ENCODE data around the gene TMEM121.
"Not testable (repeated sequence)": the region's sequence is repeated elsewhere in the genome, so short reads cannot be mapped to it uniquely, and the experiment has no call there.

The TMEM121 gene

GRCh38 chr14:105547741-105548169 is 21.4 kb downstream of the TMEM121 start:
- no peak for DNase-seq

- DNase-seq = no peak
Measured at GRCh38 chr14:105549481-105549880, 23.1 kb downstream of the TMEM121 start.

DNA sequence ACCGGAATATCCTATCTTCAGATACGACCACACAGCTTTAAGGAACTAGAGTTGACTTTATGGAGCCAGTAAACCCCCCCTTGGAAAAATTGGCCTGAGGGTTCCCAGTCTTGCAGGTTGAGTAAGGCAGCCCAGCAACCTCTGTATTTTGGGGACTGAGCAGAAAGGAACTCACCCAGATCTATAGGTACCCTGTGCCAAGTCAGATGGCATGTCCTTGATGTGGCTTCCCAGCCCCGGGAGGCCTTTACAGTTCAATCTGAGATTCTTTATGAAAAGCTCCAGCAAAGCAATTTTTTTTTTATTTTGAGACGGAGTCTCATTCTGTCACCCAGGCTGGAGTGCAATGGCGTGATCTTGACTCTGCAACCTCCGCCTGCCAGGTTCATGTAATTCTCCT is 27.6 kb downstream of the TMEM121 start:
- DNase-seq = no peak

DNA sequence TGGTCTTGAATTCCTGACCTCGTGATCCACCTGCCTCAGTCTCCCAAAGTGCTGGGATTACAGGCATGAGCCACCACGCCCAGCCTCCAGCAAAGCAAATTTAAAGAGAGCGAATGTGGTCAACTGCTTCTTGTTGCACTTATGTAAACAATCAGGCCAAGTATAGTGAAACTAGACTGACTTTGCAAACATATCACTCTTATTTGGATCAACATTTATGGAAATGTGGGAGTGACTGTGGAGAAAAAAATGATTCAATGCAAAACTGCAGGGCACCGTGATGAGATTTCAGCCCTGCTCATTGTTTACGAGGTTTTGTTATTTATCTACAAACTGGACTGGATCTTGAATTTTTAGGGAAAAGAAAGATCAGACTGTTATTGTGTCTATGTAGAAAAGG is 28.1 kb downstream of the TMEM121 start:
- no peak for DNase-seq

DNA sequence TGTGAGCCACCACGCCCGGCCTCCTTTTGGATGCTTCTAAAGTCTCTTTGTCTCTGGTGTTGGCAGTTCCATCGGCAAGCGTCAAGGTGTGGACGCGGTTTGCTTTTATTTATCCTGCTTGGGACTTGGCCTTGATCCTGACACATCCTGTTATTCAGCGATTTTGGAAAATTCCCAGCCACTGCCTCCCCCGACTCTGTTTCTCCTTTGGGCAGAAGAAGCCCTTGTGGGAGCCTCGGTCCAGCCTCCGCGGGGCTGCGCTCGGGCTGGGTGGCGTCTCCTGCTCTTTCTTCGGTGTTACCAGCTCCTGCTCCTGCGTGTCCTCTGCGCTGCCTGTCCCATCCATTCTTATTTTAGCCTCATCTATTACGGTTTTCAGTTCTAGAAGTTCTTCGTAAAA is 31.3 kb downstream of the TMEM121 start:
- DNase-seq = not testable (repeated sequence)

- not testable (repeated sequence) for DNase-seq
Measured at GRCh38 chr14:105558449-105559154, 32.2 kb downstream of the TMEM121 start.

- DNase-seq = not testable (repeated sequence)
Measured at GRCh38 chr14:105559384-105560047, 33.1 kb downstream of the TMEM121 start.

DNA sequence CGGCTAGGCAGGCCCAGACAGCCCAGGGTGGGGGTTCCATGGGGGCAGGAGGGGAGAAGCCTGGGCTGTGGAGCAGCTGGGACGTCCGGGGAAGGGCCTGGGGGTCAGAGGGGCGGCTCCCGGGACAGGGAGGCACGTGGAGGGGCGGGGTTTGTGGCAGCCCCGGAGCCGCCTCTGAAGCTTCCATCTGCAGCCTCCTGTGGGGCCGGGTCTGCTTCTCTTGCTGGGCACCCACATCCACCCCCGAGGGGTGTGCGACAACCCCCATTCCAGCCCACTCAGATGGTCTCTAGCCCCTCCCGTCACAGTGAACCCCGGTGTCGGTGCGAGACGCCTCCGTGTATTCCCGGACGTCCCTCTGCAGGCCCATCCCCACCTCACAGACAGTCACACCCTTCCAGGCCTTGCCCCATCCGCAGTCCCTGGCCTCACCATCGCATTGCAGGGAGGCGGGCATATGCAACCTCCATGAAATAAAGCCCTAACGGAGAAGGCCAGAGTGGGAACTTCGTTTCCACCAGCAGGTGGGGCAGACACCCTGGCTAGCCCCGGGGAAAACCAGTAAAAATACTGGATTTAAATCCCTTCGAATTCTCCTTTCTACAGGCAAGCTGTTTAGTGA is 33.8 kb downstream of the TMEM121 start:
- DNase-seq = not testable (repeated sequence)

GRCh38 chr14:105561345-105561744 is 35.0 kb downstream of the TMEM121 start:
- not testable (repeated sequence) for DNase-seq

GRCh38 chr14:105562713-105563346 is 36.4 kb downstream of the TMEM121 start:
- no peak for DNase-seq

GRCh38 chr14:105563347-105563737 is 37.0 kb downstream of the TMEM121 start:
- no peak for DNase-seq

DNA sequence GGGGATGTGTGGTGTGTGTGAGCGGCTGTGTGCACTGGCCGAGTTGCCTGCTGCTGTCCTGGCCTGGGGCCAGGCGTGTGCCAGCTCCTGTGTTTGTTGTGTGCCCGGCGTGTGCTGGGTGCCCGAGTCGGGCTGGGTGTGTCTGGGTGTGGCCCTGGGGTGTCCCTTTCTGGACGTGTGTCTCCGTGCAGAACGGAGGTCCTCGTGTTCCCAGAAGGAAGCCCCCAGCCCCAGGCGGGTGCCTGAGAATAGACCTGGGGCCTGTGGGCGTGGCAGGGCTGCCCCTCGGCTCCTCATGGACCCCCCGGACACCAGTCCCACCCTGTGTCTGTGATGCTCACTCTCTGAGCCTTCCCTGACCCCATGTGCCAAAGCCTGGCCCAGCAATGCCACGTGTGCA is 38.2 kb downstream of the TMEM121 start:
- DNase-seq = not testable (repeated sequence)

DNA sequence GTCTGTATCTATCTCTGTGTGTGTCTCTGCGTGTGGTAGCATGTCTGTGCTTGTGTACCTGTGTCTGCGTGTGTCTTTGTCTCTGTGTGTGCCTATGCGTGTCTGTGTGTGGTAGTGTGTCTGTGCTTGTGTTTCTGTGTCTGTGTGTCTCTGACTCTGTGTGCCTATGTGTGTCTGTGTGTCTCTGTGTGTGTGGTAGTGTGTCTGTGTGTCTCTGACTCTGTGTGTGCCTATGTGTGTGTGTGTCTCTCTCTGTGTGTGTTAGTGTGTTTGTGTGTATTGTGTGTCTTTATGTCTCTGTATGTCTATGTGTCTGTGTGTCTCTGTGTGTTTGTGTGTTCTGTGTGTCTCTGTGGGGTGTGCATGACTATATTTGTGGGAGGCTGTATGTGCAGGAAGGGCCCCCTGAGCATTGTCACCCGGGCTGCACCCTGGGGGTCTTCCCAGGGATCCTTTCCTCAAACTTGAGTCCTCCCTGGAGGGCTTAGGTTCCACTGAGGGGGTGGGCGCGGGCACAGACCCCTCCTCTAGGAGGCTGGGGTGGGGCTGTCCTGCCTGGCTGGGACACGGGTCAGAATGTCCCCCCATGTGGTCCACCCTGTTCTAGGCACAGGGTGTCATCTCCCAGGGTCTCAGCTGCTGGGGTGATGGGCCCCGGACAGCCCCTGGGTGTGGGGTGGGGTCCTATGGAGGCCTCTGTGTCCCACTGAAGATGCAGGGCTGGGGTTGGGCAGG is 39.0 kb downstream of the TMEM121 start:
- DNase-seq = not testable (repeated sequence)

- not testable (repeated sequence) for DNase-seq
Measured at GRCh38 chr14:105566248-105567163, 40.1 kb downstream of the TMEM121 start.

- not testable (repeated sequence) for DNase-seq
Measured at GRCh38 chr14:105567164-105568103, 41.1 kb downstream of the TMEM121 start.

DNA sequence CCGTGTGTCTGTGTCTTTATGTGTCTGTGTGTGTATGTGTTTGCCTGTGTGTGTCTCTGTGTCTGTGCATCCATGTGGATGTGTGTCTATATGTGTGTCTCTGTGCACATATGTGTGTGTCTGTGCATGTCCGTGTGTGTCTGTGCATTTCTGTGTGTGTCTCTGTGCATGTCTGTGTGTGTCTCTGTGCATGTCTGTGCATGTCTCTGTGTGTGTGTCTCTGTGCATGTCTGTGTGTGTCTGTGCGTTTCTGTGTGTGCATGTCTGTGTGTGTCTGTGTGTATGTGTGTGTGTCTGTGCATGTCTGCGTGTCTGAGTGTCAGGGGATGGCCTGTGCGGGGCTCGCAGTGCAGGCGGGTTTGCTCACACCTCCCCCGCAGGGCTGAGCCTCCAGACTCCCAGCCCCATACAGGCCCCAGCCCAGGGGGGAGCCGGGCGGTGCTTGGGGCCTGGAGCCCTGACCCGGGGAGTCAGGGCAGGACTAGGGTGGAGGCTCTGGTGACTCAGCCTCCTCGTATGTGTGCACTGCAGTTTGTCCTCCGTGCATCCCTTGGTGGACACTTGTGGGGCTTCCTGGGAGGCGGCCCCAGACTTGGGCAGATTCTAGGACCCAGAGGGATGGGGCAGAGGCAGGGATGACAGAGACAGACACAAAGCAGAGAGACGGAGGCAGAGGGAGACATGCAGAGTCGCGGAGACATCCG is 41.9 kb downstream of the TMEM121 start:
- DNase-seq = not testable (repeated sequence)

GRCh38 chr14:105568859-105569766 is 42.7 kb downstream of the TMEM121 start:
- no peak for DNase-seq

GRCh38 chr14:105570482-105570881 is 44.1 kb downstream of the TMEM121 start:
- DNase-seq = no peak
